Ovary (tissue), 9 donors: ENCODE results near the gene FCN2. TPM values are rescaled to one million over a fixed set of nuclear protein-coding genes. Genes with fewer than 3 reads are reported as not detected.

ENCODE experiments used
- DNase-seq, 5 donors: peaks; one replicate each; pipeline ENCODE4 v3.0.0-alpha.2; 2019 to 2020
- H3K27ac ChIP-seq, 2 donors: fragments of 200-600 bp; one replicate each; pipeline versions ENCODE4 v1.5.1 to v1.8.0; 2019 to 2022
- H3K27me3 ChIP-seq: fragments of 200-600 bp; one replicate; pipeline ENCODE4 v1.8.0; 2022
- H3K36me3 ChIP-seq: fragments of 200-600 bp; sonication (generic); one replicate; pipeline ENCODE4 v1.5.1; 2019
- H3K4me1 ChIP-seq: one replicate; pipeline ENCODE4 v1.8.1; 2013; ENCODE audit warnings: mild to moderate bottlenecking, moderate library complexity; ENCODE audit not compliant: insufficient read depth
- H3K4me3 ChIP-seq: fragments of 200-600 bp; sonication (generic); one replicate; pipeline ENCODE4 v1.5.1; 2017
- H3K9me3 ChIP-seq, 2 donors: fragments of 200-600 bp in 1 of 2; sonication (generic) in 1 of 2; one replicate each; pipeline versions ENCODE4 v1.5.1 to v1.8.1; 2013 to 2019; ENCODE audit warnings: mild to moderate bottlenecking in 1 of 2, moderate library complexity in 1 of 2
- EP300 ChIP-seq: sonication (generic); formaldehyde crosslinking; IDR thresholded peaks from one replicate; pipeline ENCODE4 v1.6.1; 2017; ENCODE audit warnings: antibody characterized with exemption
- POLR2A ChIP-seq: fragments of 450-650 bp; IDR thresholded peaks from one replicate; pipeline ENCODE4 v1.6.1; 2017; ENCODE audit warnings: antibody characterized with exemption, mild to moderate bottlenecking, moderate library complexity
- WGBS, 3 donors: extraction: QIAGEN DNeasy Blood & Tissue Kit in 1 of 3; methylation state at CpG; one replicate each; pipeline versions ENCODE4 v1.1.5 to v1.1.7; 2013 to 2017; 5-methylcytosine and 5-hydroxymethylcytosine counted together
- intact Hi-C, 4 donors: fragments of 100-400 bp; cut with DNase I; formaldehyde crosslinking; loops; one replicate each; pipeline versions ENCODE4 v1.11.0 to v1.15.1; 2022 to 2023
- microRNA-seq, 3 donors: library from miRNA; unstranded; fragments of <30 nt; microRNA quantifications; one replicate each; pipeline versions ENCODE4 to v1.2.0, GENCODE V29; 2019 to 2020
- polyA plus RNA-seq, 2 donors: library from polyadenylated mRNA; stranded (reverse); fragments of 200-250 nt in 1 of 2; fragments of 350-450 nt in 1 of 2; fragmentation: Illumina TruSeq in 1 of 2; extraction: RNeasy Lipid Tissue Mini Kit (QIAGEN cat#74804) in 1 of 2; gene quantifications; one replicate each; pipeline ENCODE4 v1.2.3, GENCODE V29; 2013 to 2014
- small RNA-seq: library from RNA; depleted of rRNA; stranded (forward); fragments of <200 nt; gene quantifications from one replicate; pipeline ENCODE3, GENCODE V24; 2016
- total RNA-seq, 7 donors: library from RNA; depleted of rRNA in 2 of 7; stranded (reverse); fragments of >200 nt in 2 of 7; fragmentation: NEBNext Ultra II Directional in 3 of 7; extraction: Animal tissue kit (Norgen Biotek cat#: 25700) in 3 of 7; gene quantifications; one replicate each; pipeline versions ENCODE4 v1.1.0 to v1.2.4, GENCODE V29; 2016 to 2023
- TF ChIP-seq, protein P1 (sequence below), 3 donors: fragments of 450-650 bp in 2 of 3; fragments of 200-600 bp in 1 of 3; IDR thresholded peaks; one replicate each; pipeline versions ENCODE4 v1.5.1 to v1.8.0; 2016 to 2022; ENCODE audit warnings: antibody characterized with exemption in 3 of 3, mild to moderate bottlenecking in 1 of 3
- donor health status: DM: no; HTN: no; CAD: no; lungs with moderate emphysema.
- donor health status: DM: no; HTN: no; CAD: no.
- donor health status: Bipolar disorder and iron deficiency.
- donor health status: DM: yes; HTN: yes; CAD: no.
- donor health status: DM: no; HTN: no; CAD: no.
- donor health status: DM: yes; HTN: yes; CAD: no.

Gene FCN2
- total and polyA plus RNA-seq, 9 donors = 0.23 to 1.1 (median 0.33) TPM; not detected in 4

DNA sequence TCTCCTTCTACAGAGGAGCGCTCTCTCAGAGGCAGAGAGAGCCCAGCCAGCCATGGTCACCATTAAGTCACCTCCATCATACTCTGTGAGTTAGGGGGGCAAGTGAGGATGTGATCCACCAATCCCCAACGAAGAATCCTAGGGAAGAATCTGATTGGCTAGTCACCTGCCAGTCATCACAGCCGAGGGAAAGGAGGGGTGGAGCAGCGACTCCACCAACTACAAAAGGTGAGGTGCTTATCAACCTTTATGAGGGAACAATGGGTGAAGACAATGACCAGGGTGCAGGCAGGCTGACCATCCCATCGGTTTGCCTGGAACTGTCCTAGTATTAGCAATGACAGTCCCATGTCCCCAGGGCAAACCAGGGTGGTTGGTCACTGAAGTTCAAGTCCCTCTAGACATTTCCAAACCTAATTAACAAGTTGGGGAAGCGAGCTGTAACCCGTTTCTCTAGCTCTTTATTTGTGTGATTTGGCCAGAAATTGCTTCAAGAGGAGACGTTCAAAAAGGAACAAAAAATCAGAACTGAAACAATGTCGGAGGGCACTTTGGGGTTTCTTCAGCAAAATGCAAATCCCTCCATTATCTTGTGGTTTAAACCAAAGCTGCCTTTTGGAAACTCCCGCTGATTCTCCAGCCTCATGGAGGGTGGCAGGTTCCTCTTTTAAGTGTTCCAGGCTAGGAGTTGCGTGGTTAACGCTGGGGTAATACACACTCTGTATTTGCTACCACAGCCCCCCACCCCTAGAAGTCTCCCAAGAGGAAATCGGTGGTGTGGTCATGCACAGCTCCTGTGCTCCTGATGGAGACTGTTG lies 55.9 kb downstream of the FCN2 start:
- 87 to 90% (median 88%) methylated on average over 13 of the region's 13 CpGs for WGBS, 3 donors
- Histone ChIP-seq H3K4me3 (no peak overlapping the region), H3K9me3 (no peaks in the 10 kb centered on the region), H3K27ac (no peak overlapping the region), H3K36me3 (no peaks in the 10 kb centered on the region), H3K27me3 (no peaks in the 10 kb centered on the region), H3K4me1 (peaks cover 7% of the 10 kb centered on the region)
- intact Hi-C loops = no loop called here
- no peak for TF ChIP-seq POLR2A
- TF ChIP-seq EP300 = no peak
- TF ChIP-seq, protein P1, sequence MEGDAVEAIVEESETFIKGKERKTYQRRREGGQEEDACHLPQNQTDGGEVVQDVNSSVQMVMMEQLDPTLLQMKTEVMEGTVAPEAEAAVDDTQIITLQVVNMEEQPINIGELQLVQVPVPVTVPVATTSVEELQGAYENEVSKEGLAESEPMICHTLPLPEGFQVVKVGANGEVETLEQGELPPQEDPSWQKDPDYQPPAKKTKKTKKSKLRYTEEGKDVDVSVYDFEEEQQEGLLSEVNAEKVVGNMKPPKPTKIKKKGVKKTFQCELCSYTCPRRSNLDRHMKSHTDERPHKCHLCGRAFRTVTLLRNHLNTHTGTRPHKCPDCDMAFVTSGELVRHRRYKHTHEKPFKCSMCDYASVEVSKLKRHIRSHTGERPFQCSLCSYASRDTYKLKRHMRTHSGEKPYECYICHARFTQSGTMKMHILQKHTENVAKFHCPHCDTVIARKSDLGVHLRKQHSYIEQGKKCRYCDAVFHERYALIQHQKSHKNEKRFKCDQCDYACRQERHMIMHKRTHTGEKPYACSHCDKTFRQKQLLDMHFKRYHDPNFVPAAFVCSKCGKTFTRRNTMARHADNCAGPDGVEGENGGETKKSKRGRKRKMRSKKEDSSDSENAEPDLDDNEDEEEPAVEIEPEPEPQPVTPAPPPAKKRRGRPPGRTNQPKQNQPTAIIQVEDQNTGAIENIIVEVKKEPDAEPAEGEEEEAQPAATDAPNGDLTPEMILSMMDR (IDR thresholded peaks at IDR 0.05) = no peak
- no peak for DNase-seq

Small RNAs within 50 kb of the gene (microRNA-seq; reads per million reads assigned to microRNA genes)
- gene MIR3689A (0 reads per million in 3 donors), gene MIR3689B (0 reads per million in 3 donors), gene MIR3689C (0 reads per million in 3 donors), gene MIR3689D1 (0 reads per million in 3 donors), gene MIR3689D2 (0 reads per million in 3 donors), gene MIR3689E (0 reads per million in 3 donors), gene MIR3689F (0 reads per million in 3 donors)

Small RNAs within 50 kb of the gene (small RNA-seq; reads per million reads assigned to genes)
- gene AL603650.1 (not detected), gene MIR3689A (not detected), gene MIR3689B (not detected), gene MIR3689C (not detected), gene MIR3689D1 (not detected), gene MIR3689D2 (not detected), gene MIR3689E (not detected), gene MIR3689F (not detected)

Other genes with a start within 250 kb of the FCN2 start
- 100 to 1,000 TPM in 1 of 7 donors, 10 to 100 TPM in 6; 28.1 to 117 (median 58.6) TPM for gene COL5A1, start 239.0 kb upstream of the FCN2 start, total RNA-seq
- gene COL5A1, start 239.0 kb upstream of the FCN2 start, polyA plus RNA-seq = 10 to 100 TPM; 37.4 to 54.6 TPM
- gene FCN1, start 37.1 kb downstream of the FCN2 start, total RNA-seq = 1 to 10 TPM in 3 of 7 donors, under 1 TPM in 2, not detected in 2; 0.43 to 5.0 (median 1.9) TPM
- gene FCN1, start 37.1 kb downstream of the FCN2 start, polyA plus RNA-seq = 1 to 10 TPM; 1.4 to 3.5 TPM
- 10 to 100 TPM in 5 of 7 donors, 1 to 10 TPM in 2; 6.5 to 40.0 (median 19.9) TPM for gene OLFM1, start 206.9 kb downstream of the FCN2 start, total RNA-seq
- 10 to 100 TPM; 16.3 to 22.3 TPM for gene OLFM1, start 206.9 kb downstream of the FCN2 start, polyA plus RNA-seq